ENCODE results near the gene ZNF654.

DNA sequence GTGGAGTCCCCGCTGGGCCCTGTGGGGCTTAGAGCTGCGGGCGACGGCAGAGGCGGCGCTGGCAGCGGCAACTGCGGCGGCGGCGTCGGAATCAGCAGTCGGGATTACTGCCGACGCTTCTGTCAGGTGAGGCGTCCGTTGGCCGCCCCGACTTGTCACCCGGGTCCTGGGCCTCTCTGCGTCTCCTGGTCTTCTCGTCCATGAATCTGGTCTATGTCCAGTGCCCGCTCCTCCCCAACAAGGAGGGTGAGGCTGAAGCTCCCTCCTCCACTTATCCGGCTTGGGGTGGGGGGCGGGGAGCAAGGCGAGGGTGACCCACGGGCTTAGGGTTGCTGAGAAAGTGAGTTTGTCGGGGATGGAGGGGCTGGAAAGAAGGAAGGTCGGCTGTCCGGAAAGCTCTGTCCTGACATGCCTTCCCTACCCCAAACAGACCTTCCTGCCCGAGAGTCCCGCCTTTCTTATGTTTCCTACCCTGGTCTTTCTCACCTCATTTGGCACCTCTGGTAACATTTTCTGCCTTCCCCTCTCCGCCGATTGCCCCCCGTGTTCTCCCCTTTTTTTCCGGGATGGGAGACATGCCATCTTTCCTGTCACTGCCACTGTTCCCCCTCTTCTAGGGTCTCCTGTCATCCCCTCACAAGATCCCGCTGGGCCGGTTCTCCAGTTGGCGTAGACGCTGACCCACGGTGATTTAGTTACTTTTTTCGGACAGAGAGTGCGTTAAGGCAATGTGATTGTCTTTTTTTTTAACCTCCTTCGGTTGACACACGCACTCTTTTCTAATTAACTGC, 520 bp downstream of the ZNF654 start:
- TF ChIP-seq, protein P1, sequence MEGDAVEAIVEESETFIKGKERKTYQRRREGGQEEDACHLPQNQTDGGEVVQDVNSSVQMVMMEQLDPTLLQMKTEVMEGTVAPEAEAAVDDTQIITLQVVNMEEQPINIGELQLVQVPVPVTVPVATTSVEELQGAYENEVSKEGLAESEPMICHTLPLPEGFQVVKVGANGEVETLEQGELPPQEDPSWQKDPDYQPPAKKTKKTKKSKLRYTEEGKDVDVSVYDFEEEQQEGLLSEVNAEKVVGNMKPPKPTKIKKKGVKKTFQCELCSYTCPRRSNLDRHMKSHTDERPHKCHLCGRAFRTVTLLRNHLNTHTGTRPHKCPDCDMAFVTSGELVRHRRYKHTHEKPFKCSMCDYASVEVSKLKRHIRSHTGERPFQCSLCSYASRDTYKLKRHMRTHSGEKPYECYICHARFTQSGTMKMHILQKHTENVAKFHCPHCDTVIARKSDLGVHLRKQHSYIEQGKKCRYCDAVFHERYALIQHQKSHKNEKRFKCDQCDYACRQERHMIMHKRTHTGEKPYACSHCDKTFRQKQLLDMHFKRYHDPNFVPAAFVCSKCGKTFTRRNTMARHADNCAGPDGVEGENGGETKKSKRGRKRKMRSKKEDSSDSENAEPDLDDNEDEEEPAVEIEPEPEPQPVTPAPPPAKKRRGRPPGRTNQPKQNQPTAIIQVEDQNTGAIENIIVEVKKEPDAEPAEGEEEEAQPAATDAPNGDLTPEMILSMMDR (IDR thresholded peaks at IDR 0.05 in 8 of 11, conservative IDR thresholded peaks at IDR 0.05 in 3 of 11) = no peak
- TF ChIP-seq POLR2AphosphoS5 (IDR thresholded peaks at IDR 0.05) (no peak), POLR2A (IDR thresholded peaks at IDR 0.05) (no peak)

Data from spleen (tissue), 7 donors.